ENCODE results near the gene WDR45B.

WDR45B gene

GRCh38 chr17:82679586-82680465, 31.6 kb upstream of the WDR45B start:
- no peak overlapping the region for H3K4me3 ChIP-seq
- H3K27ac ChIP-seq: no peak overlapping the region

- no peak overlapping the region for H3K4me3 ChIP-seq
- H3K27ac ChIP-seq: no peak overlapping the region
Observed at GRCh38 chr17:82678265-82678891, 30.1 kb upstream of the WDR45B start.

- H3K27ac ChIP-seq: no peak overlapping the region
- H3K4me3 ChIP-seq: no peak overlapping the region
Observed at GRCh38 chr17:82677353-82677925, 29.2 kb upstream of the WDR45B start.

- H3K27ac ChIP-seq: peak overlapping the region in 2 of 21 experiments; percentile 26 to 42
- no peak overlapping the region for H3K4me3 ChIP-seq
Observed at GRCh38 chr17:82675476-82676245, 27.4 kb upstream of the WDR45B start.

GRCh38 chr17:82674656-82675475, 26.6 kb upstream of the WDR45B start:
- Histone ChIP-seq H3K4me3 (no peak overlapping the region), H3K27ac (no peak overlapping the region)

GRCh38 chr17:82670661-82671450, 22.6 kb upstream of the WDR45B start:
- H3K27ac ChIP-seq: no peak overlapping the region

GRCh38 chr17:82668631-82669099, 20.4 kb upstream of the WDR45B start:
- no peak overlapping the region for H3K4me3 ChIP-seq
- H3K27ac ChIP-seq: peak overlapping the region in 3 of 21 experiments; percentile 0 to 12 (median 7)

More at GRCh38 chr17:82670661-82671450, 22.6 kb upstream of the WDR45B start:
- H3K4me3 ChIP-seq: no peak overlapping the region

GRCh38 chr17:82668024-82668630, 19.9 kb upstream of the WDR45B start:
- H3K27ac ChIP-seq: peak overlapping the region in 1 of 21 experiments; percentile 12
- H3K4me3 ChIP-seq: no peak overlapping the region

- H3K27ac ChIP-seq: no peak overlapping the region
Observed at GRCh38 chr17:82667668-82668000, 19.4 kb upstream of the WDR45B start.

GRCh38 chr17:82666931-82667667, 18.9 kb upstream of the WDR45B start:
- Histone ChIP-seq H3K27ac (no peak overlapping the region), H3K4me3 (no peak overlapping the region)

More at GRCh38 chr17:82667668-82668000, 19.4 kb upstream of the WDR45B start:
- no peak overlapping the region for H3K4me3 ChIP-seq

- no peak overlapping the region for H3K4me3 ChIP-seq
- no peak overlapping the region for H3K27ac ChIP-seq
Observed at GRCh38 chr17:82665891-82666290, 17.6 kb upstream of the WDR45B start.

GRCh38 chr17:82665217-82665616, 17.0 kb upstream of the WDR45B start:
- Histone ChIP-seq H3K27ac (no peak overlapping the region), H3K4me3 (no peak overlapping the region)

- no peak overlapping the region for H3K4me3 ChIP-seq
- H3K27ac ChIP-seq: no peak overlapping the region
Observed at GRCh38 chr17:82664701-82665182, 16.5 kb upstream of the WDR45B start.

- no peak overlapping the region for H3K27ac ChIP-seq
- H3K4me3 ChIP-seq: no peak overlapping the region
Observed at GRCh38 chr17:82664276-82664575, 16.0 kb upstream of the WDR45B start.

- no peak overlapping the region for H3K27ac ChIP-seq
- H3K4me3 ChIP-seq: no peak overlapping the region
Observed at GRCh38 chr17:82663381-82664275, 15.4 kb upstream of the WDR45B start.

GRCh38 chr17:82662711-82663261, 14.5 kb upstream of the WDR45B start:
- H3K27ac ChIP-seq: no peak overlapping the region

More at GRCh38 chr17:82662711-82663261, 14.5 kb upstream of the WDR45B start:
- H3K4me3 ChIP-seq: no peak overlapping the region
